HEK293 (cell line): ENCODE data around the gene HMX2.
A peak's percentile ranks its signal among the peaks of the same experiment; 100 is the strongest.

ENCODE experiments used
- GLI4 ChIP-seq: fragments of 450-650 bp; formaldehyde crosslinking; IDR thresholded peaks from 2 replicates; pipeline ENCODE4 v1.5.1; 2016; ENCODE audit warnings: missing biosample characterization, missing genetic modification characterization
- HIC1 ChIP-seq: fragments of 450-650 bp; formaldehyde crosslinking; IDR thresholded peaks from 2 replicates; pipeline ENCODE4 v1.5.1; 2016; ENCODE audit warnings: missing biosample characterization, missing genetic modification characterization
- KLF9 ChIP-seq: fragments of 450-650 bp; formaldehyde crosslinking; IDR thresholded peaks from 2 replicates; pipeline ENCODE4 v1.5.1; 2016; ENCODE audit warnings: missing biosample characterization, missing genetic modification characterization, low read depth
- PBX3 ChIP-seq: sonication (generic); formaldehyde crosslinking; IDR thresholded peaks from 2 replicates; pipeline ENCODE4 v1.8.1; 2022; ENCODE audit warnings: mild to moderate bottlenecking, moderate library complexity, missing genetic modification reagents
- SCRT2 ChIP-seq: fragments of 450-650 bp; formaldehyde crosslinking; IDR thresholded peaks from 2 replicates; pipeline ENCODE4 v1.5.1; 2016; ENCODE audit warnings: missing biosample characterization, missing genetic modification characterization
- SP2 ChIP-seq: fragments of 450-650 bp; formaldehyde crosslinking; IDR thresholded peaks from 2 replicates; pipeline ENCODE4 v1.5.1; 2016; ENCODE audit warnings: missing biosample characterization, missing genetic modification characterization
- YY1 ChIP-seq: fragments of 450-650 bp; formaldehyde crosslinking; IDR thresholded peaks from 2 replicates; pipeline ENCODE4 v1.5.1; 2018; ENCODE audit warnings: missing biosample characterization, missing genetic modification characterization
- ZBTB21 ChIP-seq: fragments of 450-650 bp; formaldehyde crosslinking; IDR thresholded peaks from 2 replicates; pipeline ENCODE4 v1.5.1; 2017; ENCODE audit warnings: missing biosample characterization, missing genetic modification characterization
- ZBTB48 ChIP-seq: fragments of 450-650 bp; formaldehyde crosslinking; IDR thresholded peaks from 2 replicates; pipeline ENCODE4 v1.5.1; 2016; ENCODE audit warnings: missing biosample characterization, missing genetic modification characterization
- ZBTB7A ChIP-seq: fragments of 450-650 bp; formaldehyde crosslinking; IDR thresholded peaks from 2 replicates; pipeline ENCODE4 v1.5.1; 2016; ENCODE audit warnings: low read depth, missing biosample characterization, missing genetic modification characterization
- ZFP3 ChIP-seq: fragments of 450-650 bp; formaldehyde crosslinking; IDR thresholded peaks from 2 replicates; pipeline ENCODE4 v1.5.1; 2016; ENCODE audit warnings: low read depth, missing biosample characterization, missing genetic modification characterization
- ZFP37 ChIP-seq: fragments of 450-650 bp; formaldehyde crosslinking; IDR thresholded peaks from 2 replicates; pipeline ENCODE4 v1.5.1; 2016; ENCODE audit warnings: missing biosample characterization, missing genetic modification characterization
- ZFP69B ChIP-seq: fragments of 450-650 bp; formaldehyde crosslinking; IDR thresholded peaks from 2 replicates; pipeline ENCODE4 v1.5.1; 2016; ENCODE audit warnings: missing biosample characterization, missing genetic modification characterization
- ZNF114 ChIP-seq: fragments of 450-650 bp; formaldehyde crosslinking; IDR thresholded peaks from 2 replicates; pipeline ENCODE4 v1.5.0; 2017; ENCODE audit warnings: missing biosample characterization, missing genetic modification characterization
- ZNF121 ChIP-seq: fragments of 450-650 bp; formaldehyde crosslinking; IDR thresholded peaks from 2 replicates; pipeline ENCODE4 v1.5.1; 2016; ENCODE audit warnings: missing biosample characterization, missing genetic modification characterization
- ZNF16 ChIP-seq: fragments of 450-650 bp; formaldehyde crosslinking; IDR thresholded peaks from 2 replicates; pipeline ENCODE4 v1.5.1; 2016; ENCODE audit warnings: low read depth, missing biosample characterization, missing genetic modification characterization
- ZNF174 ChIP-seq: fragments of 450-650 bp; formaldehyde crosslinking; IDR thresholded peaks from 2 replicates; pipeline ENCODE4 v1.5.0; 2017; ENCODE audit warnings: missing biosample characterization, mild to moderate bottlenecking, missing genetic modification characterization
- ZNF302 ChIP-seq: fragments of 450-650 bp; formaldehyde crosslinking; IDR thresholded peaks from 2 replicates; pipeline ENCODE4 v1.5.1; 2016; ENCODE audit warnings: missing biosample characterization, missing genetic modification characterization, low read depth
- ZNF341 ChIP-seq: fragments of 450-650 bp; formaldehyde crosslinking; IDR thresholded peaks from 2 replicates; pipeline ENCODE4; 2016; ENCODE audit warnings: low read depth, missing biosample characterization, missing genetic modification characterization
- ZNF48 ChIP-seq: fragments of 450-650 bp; formaldehyde crosslinking; IDR thresholded peaks from 2 replicates; pipeline ENCODE4 v1.5.1; 2016; ENCODE audit warnings: missing biosample characterization, missing genetic modification characterization
- ZNF513 ChIP-seq: fragments of 450-650 bp; IDR thresholded peaks from 2 replicates; pipeline ENCODE4 v1.5.1; 2018; ENCODE audit warnings: missing biosample characterization, missing genetic modification characterization
- ZNF529 ChIP-seq: fragments of 450-650 bp; formaldehyde crosslinking; IDR thresholded peaks from 2 replicates; pipeline ENCODE4 v1.5.1; 2017; ENCODE audit warnings: missing genetic modification characterization, missing biosample characterization; ENCODE audit not compliant: insufficient replicate concordance
- ZNF555 ChIP-seq: fragments of 450-650 bp; formaldehyde crosslinking; conservative IDR thresholded peaks from 2 replicates; pipeline ENCODE4 v1.5.1; 2017; ENCODE audit warnings: missing biosample characterization, mild to moderate bottlenecking, missing genetic modification characterization, inconsistent platforms
- ZNF623 ChIP-seq: fragments of 450-650 bp; formaldehyde crosslinking; IDR thresholded peaks from 2 replicates; pipeline ENCODE4 v1.5.1; 2016; ENCODE audit warnings: missing biosample characterization, missing genetic modification characterization
- ZNF626 ChIP-seq: fragments of 450-650 bp; sonication (Bioruptor Pico); formaldehyde crosslinking; IDR thresholded peaks from 2 replicates; pipeline ENCODE4 v1.5.1; 2018; ENCODE audit warnings: missing biosample characterization, missing genetic modification characterization, inconsistent platforms
- ZNF768 ChIP-seq: fragments of 450-650 bp; formaldehyde crosslinking; IDR thresholded peaks from 2 replicates; pipeline ENCODE4 v1.5.1; 2018; ENCODE audit warnings: missing biosample characterization, mild to moderate bottlenecking, missing genetic modification characterization
- TF ChIP-seq, protein P1 (sequence below): fragments of 450-650 bp; formaldehyde crosslinking; IDR thresholded peaks from 2 replicates; pipeline ENCODE4 v1.5.1; 2016; ENCODE audit warnings: missing biosample characterization, missing genetic modification characterization
- TF ChIP-seq, protein P2 (sequence below): fragments of 450-650 bp; formaldehyde crosslinking; IDR thresholded peaks from 2 replicates; pipeline ENCODE4 v1.5.1; 2017; ENCODE audit warnings: missing biosample characterization, missing genetic modification characterization
- TF ChIP-seq, protein P3 (sequence below): fragments of 450-650 bp; formaldehyde crosslinking; IDR thresholded peaks from 2 replicates; pipeline ENCODE4 v1.5.1; 2017; ENCODE audit warnings: missing biosample characterization, missing genetic modification characterization
- TF ChIP-seq, protein P4 (sequence below): fragments of 450-650 bp; formaldehyde crosslinking; IDR thresholded peaks from 2 replicates; pipeline ENCODE4 v1.5.1; 2016; ENCODE audit warnings: missing biosample characterization, missing genetic modification characterization

The HMX2 gene

GRCh38 chr10:123154711-123155505 lies 7.0 kb downstream of the HMX2 start (continued):
- TF ChIP-seq, protein P1, sequence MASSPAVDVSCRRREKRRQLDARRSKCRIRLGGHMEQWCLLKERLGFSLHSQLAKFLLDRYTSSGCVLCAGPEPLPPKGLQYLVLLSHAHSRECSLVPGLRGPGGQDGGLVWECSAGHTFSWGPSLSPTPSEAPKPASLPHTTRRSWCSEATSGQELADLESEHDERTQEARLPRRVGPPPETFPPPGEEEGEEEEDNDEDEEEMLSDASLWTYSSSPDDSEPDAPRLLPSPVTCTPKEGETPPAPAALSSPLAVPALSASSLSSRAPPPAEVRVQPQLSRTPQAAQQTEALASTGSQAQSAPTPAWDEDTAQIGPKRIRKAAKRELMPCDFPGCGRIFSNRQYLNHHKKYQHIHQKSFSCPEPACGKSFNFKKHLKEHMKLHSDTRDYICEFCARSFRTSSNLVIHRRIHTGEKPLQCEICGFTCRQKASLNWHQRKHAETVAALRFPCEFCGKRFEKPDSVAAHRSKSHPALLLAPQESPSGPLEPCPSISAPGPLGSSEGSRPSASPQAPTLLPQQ (tag by site-specific recombination): no peak
- TF ChIP-seq ZNF174 (no peak), ZBTB21 (no peak), KLF9 (tag by site-specific recombination) (0 out of 2 replicates have a peak, but pooled peaks have one; percentile 13), SCRT2 (tag by site-specific recombination) (no peak), ZNF513 (no peak), ZBTB7A (peak; percentile 33; the same call in 1 of the 2 replicates), SP2 (no peak), ZNF623 (no peak), ZNF114 (tag by site-specific recombination) (no peak), ZNF16 (tag by site-specific recombination) (no peak), ZNF341 (tag by site-specific recombination) (0 out of 2 replicates have a peak, but pooled peaks have one; percentile 13), ZNF302 (tag by site-specific recombination) (no peak), ZNF626 (tag by site-specific recombination) (no peak), ZNF121 (tag by site-specific recombination) (no peak), ZFP69B (no peak), ZFP3 (tag by site-specific recombination) (no peak), ZBTB48 (tag by site-specific recombination) (peak; percentile 49; the same call in 1 of the 2 replicates), GLI4 (tag by site-specific recombination) (no peak), ZFP37 (no peak), HIC1 (tag by site-specific recombination) (peak; percentile 68), PBX3 (CRISPR knock-in tag) (no peak), ZNF555 (tag by site-specific recombination) (no peak), ZNF529 (no peak), ZNF48 (tag by site-specific recombination) (no peak), YY1 (tag by site-specific recombination) (0 out of 2 replicates have a peak, but pooled peaks have one; percentile 19), ZNF768 (no peak)
- TF ChIP-seq, protein P2, sequence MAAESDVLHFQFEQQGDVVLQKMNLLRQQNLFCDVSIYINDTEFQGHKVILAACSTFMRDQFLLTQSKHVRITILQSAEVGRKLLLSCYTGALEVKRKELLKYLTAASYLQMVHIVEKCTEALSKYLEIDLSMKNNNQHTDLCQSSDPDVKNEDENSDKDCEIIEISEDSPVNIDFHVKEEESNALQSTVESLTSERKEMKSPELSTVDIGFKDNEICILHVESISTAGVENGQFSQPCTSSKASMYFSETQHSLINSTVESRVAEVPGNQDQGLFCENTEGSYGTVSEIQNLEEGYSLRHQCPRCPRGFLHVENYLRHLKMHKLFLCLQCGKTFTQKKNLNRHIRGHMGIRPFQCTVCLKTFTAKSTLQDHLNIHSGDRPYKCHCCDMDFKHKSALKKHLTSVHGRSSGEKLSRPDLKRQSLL (tag by site-specific recombination): peak; percentile 90
- TF ChIP-seq, protein P3, sequence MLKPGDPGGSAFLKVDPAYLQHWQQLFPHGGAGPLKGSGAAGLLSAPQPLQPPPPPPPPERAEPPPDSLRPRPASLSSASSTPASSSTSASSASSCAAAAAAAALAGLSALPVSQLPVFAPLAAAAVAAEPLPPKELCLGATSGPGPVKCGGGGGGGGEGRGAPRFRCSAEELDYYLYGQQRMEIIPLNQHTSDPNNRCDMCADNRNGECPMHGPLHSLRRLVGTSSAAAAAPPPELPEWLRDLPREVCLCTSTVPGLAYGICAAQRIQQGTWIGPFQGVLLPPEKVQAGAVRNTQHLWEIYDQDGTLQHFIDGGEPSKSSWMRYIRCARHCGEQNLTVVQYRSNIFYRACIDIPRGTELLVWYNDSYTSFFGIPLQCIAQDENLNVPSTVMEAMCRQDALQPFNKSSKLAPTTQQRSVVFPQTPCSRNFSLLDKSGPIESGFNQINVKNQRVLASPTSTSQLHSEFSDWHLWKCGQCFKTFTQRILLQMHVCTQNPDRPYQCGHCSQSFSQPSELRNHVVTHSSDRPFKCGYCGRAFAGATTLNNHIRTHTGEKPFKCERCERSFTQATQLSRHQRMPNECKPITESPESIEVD (tag by site-specific recombination): no peak
- TF ChIP-seq, protein P4, sequence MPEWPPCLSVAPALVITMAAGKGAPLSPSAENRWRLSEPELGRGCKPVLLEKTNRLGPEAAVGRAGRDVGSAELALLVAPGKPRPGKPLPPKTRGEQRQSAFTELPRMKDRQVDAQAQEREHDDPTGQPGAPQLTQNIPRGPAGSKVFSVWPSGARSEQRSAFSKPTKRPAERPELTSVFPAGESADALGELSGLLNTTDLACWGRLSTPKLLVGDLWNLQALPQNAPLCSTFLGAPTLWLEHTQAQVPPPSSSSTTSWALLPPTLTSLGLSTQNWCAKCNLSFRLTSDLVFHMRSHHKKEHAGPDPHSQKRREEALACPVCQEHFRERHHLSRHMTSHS (tag by site-specific recombination): no peak
